ENCODE data around the gene ITM2C. TPM values are rescaled to one million over a fixed set of nuclear protein-coding genes. Genes with fewer than 3 reads are reported as not detected.

The ITM2C gene
- total and polyA plus RNA-seq, 9 of the 15 experiments (the other 6 are each of a cell fraction or from before 2014, with no cell fraction given) = 0.49 to 58.8 (median 21.5) TPM

DNA sequence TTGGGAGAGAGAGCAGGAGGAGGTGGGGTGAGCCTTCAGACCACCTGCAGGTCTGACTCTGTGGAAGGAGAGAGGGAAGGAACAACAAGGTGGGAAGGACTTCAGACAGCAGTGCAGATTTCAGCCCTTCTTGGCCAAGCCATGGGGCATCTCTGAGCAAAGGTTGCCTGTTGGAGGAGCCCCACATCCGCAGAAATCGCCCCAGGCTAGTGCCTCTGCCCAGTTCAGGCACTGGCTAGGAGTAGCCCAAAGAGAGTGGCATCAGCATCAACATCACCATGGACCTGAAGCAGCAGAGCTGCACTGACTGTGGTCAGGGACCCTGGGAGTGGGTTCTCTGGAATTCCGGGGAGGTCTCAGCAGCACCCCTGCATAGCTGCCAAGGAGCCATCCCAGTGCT lies 50.1 kb downstream of the ITM2C start:
- 0% methylated on average over 2 of the region's 3 CpGs for WGBS (ENCODE audit: insufficient coverage, low coverage, missing lambda C conversion rate)
- CTCF ChIA-PET (ENCODE audit: low intra/inter-chr PET ratio) = no interaction called here
- DNase-seq (ENCODE audit: extremely low read depth in 1 of 4, low spot score in 3 of 4) (no peak), ATAC-seq (no peak), FAIRE-seq (no peak)
- H3K4me2 ChIP-seq (ENCODE audit: insufficient read depth, low read length) = no peak overlapping the region
- H3K36me3 ChIP-seq (ENCODE audit: control insufficient read depth, insufficient read depth, low read length) = no peaks in the 10 kb centered on the region
- in situ Hi-C loops (cut with MboI) (no loop called here), intact Hi-C loops (cut with micrococcal nuclease) (no loop called here)
- no peak overlapping the region for H2AFZ ChIP-seq (ENCODE audit: low read depth, low read length)
- H3K9ac ChIP-seq (ENCODE audit: insufficient read depth in 1 of 2, low read depth in 2 of 2, low read length in 2 of 2) = no peak overlapping the region
- H3K9me3 ChIP-seq (replicated peaks; ENCODE audit: control insufficient read depth, insufficient read depth, low read depth, low read length) = no peaks in the 10 kb centered on the region
- H3K79me2 ChIP-seq (ENCODE audit: control insufficient read depth, insufficient read depth, low read length) = no peaks in the 10 kb centered on the region
- POLR2A ChIA-PET = no interaction called here
- BruUV-seq (replicated peaks) = no TSS peak
- TF ChIP-seq, protein P1, sequence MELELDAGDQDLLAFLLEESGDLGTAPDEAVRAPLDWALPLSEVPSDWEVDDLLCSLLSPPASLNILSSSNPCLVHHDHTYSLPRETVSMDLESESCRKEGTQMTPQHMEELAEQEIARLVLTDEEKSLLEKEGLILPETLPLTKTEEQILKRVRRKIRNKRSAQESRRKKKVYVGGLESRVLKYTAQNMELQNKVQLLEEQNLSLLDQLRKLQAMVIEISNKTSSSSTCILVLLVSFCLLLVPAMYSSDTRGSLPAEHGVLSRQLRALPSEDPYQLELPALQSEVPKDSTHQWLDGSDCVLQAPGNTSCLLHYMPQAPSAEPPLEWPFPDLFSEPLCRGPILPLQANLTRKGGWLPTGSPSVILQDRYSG (tag; conservative IDR thresholded peaks at IDR 0.05; ENCODE audit: low read depth) = no peak
- TF ChIP-seq PTBP1 (IDR thresholded peaks at IDR 0.05; ENCODE audit: low read depth, low read length) = no peak
- no peak for TF ChIP-seq EHMT2 (IDR thresholded peaks at IDR 0.05)
- TF ChIP-seq ZNF586 (CRISPR knock-in tag; conservative IDR thresholded peaks at IDR 0.05) = no peak
- TF ChIP-seq SIN3A (IDR thresholded peaks at IDR 0.05; ENCODE audit: borderline replicate concordance in 2 of 2, control insufficient read depth in 1 of 2, low read depth in 2 of 2, low read length in 2 of 2) = no peak
- TF ChIP-seq KDM4B (IDR thresholded peaks at IDR 0.05; ENCODE audit: borderline replicate concordance in 2 of 2, low read depth in 1 of 2) = no peak
- TF ChIP-seq POLR2AphosphoS5 (IDR thresholded peaks at IDR 0.05; ENCODE audit: control insufficient read depth, insufficient read depth, low read depth, low read length) = no peak
- TF ChIP-seq POLR2H (tag; IDR thresholded peaks at IDR 0.05; ENCODE audit: low read depth) = no peak
- no peak for TF ChIP-seq RFX7 (CRISPR knock-in tag; IDR thresholded peaks at IDR 0.05)
- peaks cover 0 to 14% of the 10 kb centered on the region in 2 experiments; a peak in 3 of 5 replicates for H3K4me1 ChIP-seq (replicated peaks in 1 of 2; ENCODE audit: control insufficient read depth in 2 of 2, insufficient read depth in 2 of 2, low read length in 2 of 2)
- no peak overlapping the region for H3K27ac ChIP-seq (ENCODE audit: extremely low read depth, low read depth, low read length)
- H3K27me3 ChIP-seq (ENCODE audit: control insufficient read depth in 2 of 2, insufficient read depth in 2 of 2, low read length in 2 of 2) = no peaks in the 10 kb centered on the region
- no peaks in the 10 kb centered on the region for H3K9me1 ChIP-seq (ENCODE audit: control insufficient read depth, insufficient read depth, low read length)
- H4K20me1 ChIP-seq (replicated peaks; ENCODE audit: control insufficient read depth, insufficient read depth, low read length) = no peaks in the 10 kb centered on the region
- no peak overlapping the region for H3K4me3 ChIP-seq
